Smooth muscle cell (in vitro differentiated cells): ENCODE data around the gene HMGXB4. TPM values are rescaled to one million over a fixed set of nuclear protein-coding genes. Genes with fewer than 3 reads are reported as not detected.

Source experiments
- DNase-seq: peaks from one replicate; lab custom pipeline; 2025; ENCODE audit not compliant: unreplicated experiment; lab: John Stamatoyannopoulos, UW
- H2AFZ ChIP-seq: fragments of 200-600 bp; sonication (generic); 2 replicates; pipeline ENCODE4 v1.6.0; 2016; ENCODE audit warnings: antibody characterized with exemption, low read depth, mild to moderate bottlenecking
- H3F3A ChIP-seq: fragments of 200-600 bp; sonication (generic); 2 replicates; pipeline ENCODE4 v1.6.0; 2017; ENCODE audit warnings: antibody characterized with exemption, low read depth
- H3K27ac ChIP-seq: fragments of 200-600 bp; sonication (generic); 2 replicates; pipeline ENCODE4 v1.5.1; 2016; ENCODE audit warnings: low read depth, mild to moderate bottlenecking
- H3K27me3 ChIP-seq: fragments of 200-600 bp; sonication (generic); 2 replicates; pipeline ENCODE4 v1.6.1; 2016; ENCODE audit warnings: low read depth, mild to moderate bottlenecking
- H3K36me3 ChIP-seq: fragments of 200-600 bp; sonication (generic); 2 replicates; pipeline ENCODE4 v1.5.1; 2016; ENCODE audit warnings: low read depth
- H3K4me1 ChIP-seq: fragments of 200-600 bp; sonication (generic); 2 replicates; pipeline ENCODE4 v1.5.1; 2016; ENCODE audit warnings: low read depth
- H3K4me2 ChIP-seq: fragments of 200-600 bp; sonication (generic); 2 replicates; pipeline ENCODE4 v1.6.0; 2016; ENCODE audit warnings: mild to moderate bottlenecking
- H3K4me3 ChIP-seq: fragments of 200-600 bp; sonication (generic); 2 replicates; pipeline ENCODE4 v1.5.1; 2016; ENCODE audit warnings: mild to moderate bottlenecking
- H3K79me2 ChIP-seq: fragments of 200-600 bp; sonication (generic); 2 replicates; pipeline ENCODE4 v1.6.0; 2016; ENCODE audit warnings: low read depth, mild to moderate bottlenecking
- H3K9ac ChIP-seq: fragments of 200-600 bp; sonication (generic); 2 replicates; pipeline ENCODE4 v1.6.0; 2016; ENCODE audit warnings: low read depth
- H3K9me3 ChIP-seq: fragments of 200-600 bp; sonication (generic); replicated peaks from 2 replicates; pipeline ENCODE4 v1.5.1; 2016; ENCODE audit warnings: low read depth
- H4K20me1 ChIP-seq: fragments of 200-600 bp; sonication (generic); 2 replicates; pipeline ENCODE4 v1.6.0; 2016; ENCODE audit warnings: low read depth
- CTCF ChIP-seq: fragments of 200-600 bp; sonication (generic); IDR thresholded peaks from 2 replicates; pipeline ENCODE4 v1.5.1; 2017; ENCODE audit warnings: borderline replicate concordance, mild to moderate bottlenecking, antibody characterized with exemption; ENCODE audit not compliant: insufficient read depth, poor library complexity, severe bottlenecking
- WGBS: methylation state at CpG from one replicate; pipeline ENCODE4 v1.1.7; 2016; ENCODE audit warnings: low lambda C conversion rate; 5-methylcytosine and 5-hydroxymethylcytosine counted together
- polyA plus RNA-seq: library from polyadenylated mRNA; unstranded; fragments of >200 nt; fragmentation: Nextera tagmentation; extraction: Ambion mirVana; gene quantifications from 2 replicates; pipeline ENCODE4 v1.2.1, GENCODE V29; 2016
- total RNA-seq: library from RNA; depleted of rRNA; stranded (reverse); fragments of >200 nt; gene quantifications from 2 replicates; pipeline ENCODE4 v1.2.3, GENCODE V29; 2014

Gene HMGXB4
- total and polyA plus RNA-seq, 2 experiments from 2014 or later, result 28.2 to 34.1 TPM

- TF ChIP-seq CTCF, result no peak
- Histone ChIP-seq H3K4me3 (no peak overlapping the region), H3K4me2 (no peak overlapping the region), H3K27me3 (no peaks in the 10 kb centered on the region), H3K4me1 (peaks cover 19% of the 10 kb centered on the region), H3F3A (peaks cover 3% of the 10 kb centered on the region), H2AFZ (no peak overlapping the region), H3K27ac (no peak overlapping the region), H3K36me3 (no peaks in the 10 kb centered on the region), H4K20me1 (peaks cover 67% of the 10 kb centered on the region), H3K9me3 (no peaks in the 10 kb centered on the region), H3K9ac (no peak overlapping the region), H3K79me2 (peaks cover 59% of the 10 kb centered on the region)
- no peak for DNase-seq
- WGBS, result 47% methylated on average over 4 of the region's 4 CpGs
Observed at GRCh38 chr22:35306350-35306967, 49.2 kb downstream of the HMGXB4 start.

GRCh38 chr22:35307372-35307771 is 50.1 kb downstream of the HMGXB4 start:
- Histone ChIP-seq H4K20me1 (peaks cover 76% of the 10 kb centered on the region), H3K4me2 (no peak overlapping the region), H3K27ac (no peak overlapping the region), H3K9ac (no peak overlapping the region), H3K36me3 (no peaks in the 10 kb centered on the region), H2AFZ (no peak overlapping the region), H3K4me1 (peaks cover 19% of the 10 kb centered on the region), H3K79me2 (peaks cover 59% of the 10 kb centered on the region), H3K9me3 (no peaks in the 10 kb centered on the region), H3F3A (no peaks in the 10 kb centered on the region), H3K4me3 (no peak overlapping the region), H3K27me3 (no peaks in the 10 kb centered on the region)
- WGBS, result 94% methylated on average over 9 of the region's 9 CpGs
- TF ChIP-seq CTCF, result no peak
- no peak for DNase-seq

GRCh38 chr22:35307892-35308291 is 50.6 kb downstream of the HMGXB4 start:
- Histone ChIP-seq H2AFZ (no peak overlapping the region), H3K4me2 (no peak overlapping the region), H3K9me3 (no peaks in the 10 kb centered on the region), H3F3A (no peaks in the 10 kb centered on the region), H3K27me3 (no peaks in the 10 kb centered on the region), H4K20me1 (peaks cover 81% of the 10 kb centered on the region), H3K4me3 (no peak overlapping the region), H3K9ac (no peak overlapping the region), H3K27ac (no peak overlapping the region), H3K36me3 (no peaks in the 10 kb centered on the region), H3K79me2 (peaks cover 59% of the 10 kb centered on the region), H3K4me1 (peaks cover 19% of the 10 kb centered on the region)
- TF ChIP-seq CTCF, result no peak
- DNase-seq, result no peak
- WGBS, result 98% methylated on average over 7 of the region's 7 CpGs

- peaks cover 88% of the 10 kb centered on the region for H4K20me1 ChIP-seq
- no peak overlapping the region for H3K4me2 ChIP-seq
- TF ChIP-seq CTCF, result no peak
- no peak overlapping the region for H3K9ac ChIP-seq
- peaks cover 19% of the 10 kb centered on the region for H3K4me1 ChIP-seq
- H3K79me2 ChIP-seq, result peaks cover 56% of the 10 kb centered on the region
- 94% methylated on average over 6 of the region's 6 CpGs for WGBS
- DNase-seq, result no peak
- H3K27ac ChIP-seq, result no peak overlapping the region
- no peaks in the 10 kb centered on the region for H3F3A ChIP-seq
- no peak overlapping the region for H2AFZ ChIP-seq
- no peak overlapping the region for H3K4me3 ChIP-seq
- no peaks in the 10 kb centered on the region for H3K36me3 ChIP-seq
- no peaks in the 10 kb centered on the region for H3K27me3 ChIP-seq
- no peaks in the 10 kb centered on the region for H3K9me3 ChIP-seq
Observed at GRCh38 chr22:35308480-35309021, 51.3 kb downstream of the HMGXB4 start.
